Vagina (tissue), 2 donors: ENCODE results near the gene CD38.

Experiments used
- POLR2AphosphoS5 ChIP-seq, 2 donors: sonication (generic); formaldehyde crosslinking; IDR thresholded peaks; one replicate each; pipeline ENCODE4 v1.9.0; 2017; ENCODE audit warnings: antibody characterized with exemption in 2 of 2, mild to moderate bottlenecking in 2 of 2, low read depth in 1 of 2; ENCODE audit not compliant: insufficient read depth in 1 of 2
- TF ChIP-seq, protein P1 (sequence below), 3 experiments: fragments of 450-650 bp in 2 of 3; fragments of 200-600 bp in 1 of 3; sonication (generic) in 1 of 3; IDR thresholded peaks; one replicate each; pipeline ENCODE4 v1.5.1; 2017 to 2019; ENCODE audit warnings: antibody characterized with exemption in 3 of 3, mild to moderate bottlenecking in 2 of 3, moderate library complexity in 2 of 3

DNA sequence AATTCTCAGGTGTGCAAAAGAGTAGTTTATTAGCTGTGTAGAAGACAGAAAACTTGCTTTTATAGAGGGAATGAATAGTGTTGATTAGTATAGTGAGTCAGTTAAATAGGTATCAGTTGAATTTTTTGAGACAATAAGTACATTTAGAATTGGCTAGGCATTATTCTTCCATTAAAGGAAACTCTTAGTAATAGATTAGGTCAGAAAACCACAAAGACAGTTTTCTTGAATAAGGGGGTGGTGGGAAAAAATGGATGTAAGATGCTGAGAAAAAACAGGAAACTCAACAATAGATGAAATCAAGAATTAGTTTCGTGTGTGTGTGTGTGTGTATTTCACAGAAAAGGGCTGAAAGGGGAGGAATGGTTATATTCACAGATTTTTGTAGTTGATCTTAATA, 16.8 kb downstream of the CD38 start:
- TF ChIP-seq, protein P1, sequence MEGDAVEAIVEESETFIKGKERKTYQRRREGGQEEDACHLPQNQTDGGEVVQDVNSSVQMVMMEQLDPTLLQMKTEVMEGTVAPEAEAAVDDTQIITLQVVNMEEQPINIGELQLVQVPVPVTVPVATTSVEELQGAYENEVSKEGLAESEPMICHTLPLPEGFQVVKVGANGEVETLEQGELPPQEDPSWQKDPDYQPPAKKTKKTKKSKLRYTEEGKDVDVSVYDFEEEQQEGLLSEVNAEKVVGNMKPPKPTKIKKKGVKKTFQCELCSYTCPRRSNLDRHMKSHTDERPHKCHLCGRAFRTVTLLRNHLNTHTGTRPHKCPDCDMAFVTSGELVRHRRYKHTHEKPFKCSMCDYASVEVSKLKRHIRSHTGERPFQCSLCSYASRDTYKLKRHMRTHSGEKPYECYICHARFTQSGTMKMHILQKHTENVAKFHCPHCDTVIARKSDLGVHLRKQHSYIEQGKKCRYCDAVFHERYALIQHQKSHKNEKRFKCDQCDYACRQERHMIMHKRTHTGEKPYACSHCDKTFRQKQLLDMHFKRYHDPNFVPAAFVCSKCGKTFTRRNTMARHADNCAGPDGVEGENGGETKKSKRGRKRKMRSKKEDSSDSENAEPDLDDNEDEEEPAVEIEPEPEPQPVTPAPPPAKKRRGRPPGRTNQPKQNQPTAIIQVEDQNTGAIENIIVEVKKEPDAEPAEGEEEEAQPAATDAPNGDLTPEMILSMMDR (IDR thresholded peaks at IDR 0.05): no peak
- no peak for TF ChIP-seq POLR2AphosphoS5 (IDR thresholded peaks at IDR 0.05; ENCODE audit: insufficient read depth in 1 of 2, low read depth in 1 of 2)
